Suprapubic skin (tissue), 4 donors: ENCODE measurements around the gene LYPD6B. TPM values are rescaled to one million over a fixed set of nuclear protein-coding genes. Genes with fewer than 3 reads are reported as not detected.

Experiments
- DNase-seq, 2 donors: peaks; one replicate each; pipeline ENCODE4 v3.0.0-alpha.2; 2019; ENCODE audit warnings: low spot score in 2 of 2
- H3K27ac ChIP-seq: fragments of 200-600 bp; sonication (generic); one replicate; pipeline ENCODE4 v1.5.1; 2019
- H3K27me3 ChIP-seq: fragments of 200-600 bp; sonication (generic); one replicate; pipeline ENCODE4 v1.5.1; 2019
- H3K36me3 ChIP-seq: fragments of 200-600 bp; sonication (generic); one replicate; pipeline ENCODE4 v1.5.1; 2019
- H3K4me1 ChIP-seq: fragments of 200-600 bp; sonication (generic); one replicate; pipeline ENCODE4 v1.5.1; 2019
- H3K4me3 ChIP-seq: fragments of 200-600 bp; sonication (generic); one replicate; pipeline ENCODE4 v1.5.1; 2019; ENCODE audit warnings: mild to moderate bottlenecking
- H3K9me3 ChIP-seq: fragments of 200-600 bp; sonication (generic); one replicate; pipeline ENCODE4 v1.5.1; 2019
- EP300 ChIP-seq: sonication (generic); formaldehyde crosslinking; IDR thresholded peaks from one replicate; pipeline ENCODE4 v1.6.1; 2017; ENCODE audit warnings: antibody characterized with exemption
- POLR2A ChIP-seq, 2 donors: fragments of 450-650 bp; IDR thresholded peaks; one replicate each; pipeline ENCODE4 v1.6.1; 2017; ENCODE audit warnings: antibody characterized with exemption in 2 of 2, mild to moderate bottlenecking in 2 of 2, moderate library complexity in 2 of 2
- POLR2AphosphoS5 ChIP-seq, 3 donors: sonication (generic); formaldehyde crosslinking; IDR thresholded peaks; one replicate each; pipeline ENCODE4 v1.6.1; 2017; ENCODE audit warnings: antibody characterized with exemption in 3 of 3
- WGBS: methylation state at CpG from one replicate; pipeline ENCODE4 v1.1.5; 2018; 5-methylcytosine and 5-hydroxymethylcytosine counted together
- total RNA-seq, 4 donors: library from RNA; depleted of rRNA; stranded (reverse); fragments of >200 nt; gene quantifications; one replicate each; pipeline ENCODE4 v1.1.0, GENCODE V29; 2016
- TF ChIP-seq, protein P1 (sequence below), 2 donors: fragments of 200-600 bp in 1 of 2; fragments of 450-650 bp in 1 of 2; sonication (generic) in 1 of 2; IDR thresholded peaks; one replicate each; pipeline ENCODE4 v1.5.1; 2016 to 2019; ENCODE audit warnings: antibody characterized with exemption in 2 of 2, mild to moderate bottlenecking in 1 of 2, moderate library complexity in 1 of 2

Gene LYPD6B
- total RNA-seq, 4 donors from 2014 or later, result 83.7 to 129 (median 97.7) TPM

DNA sequence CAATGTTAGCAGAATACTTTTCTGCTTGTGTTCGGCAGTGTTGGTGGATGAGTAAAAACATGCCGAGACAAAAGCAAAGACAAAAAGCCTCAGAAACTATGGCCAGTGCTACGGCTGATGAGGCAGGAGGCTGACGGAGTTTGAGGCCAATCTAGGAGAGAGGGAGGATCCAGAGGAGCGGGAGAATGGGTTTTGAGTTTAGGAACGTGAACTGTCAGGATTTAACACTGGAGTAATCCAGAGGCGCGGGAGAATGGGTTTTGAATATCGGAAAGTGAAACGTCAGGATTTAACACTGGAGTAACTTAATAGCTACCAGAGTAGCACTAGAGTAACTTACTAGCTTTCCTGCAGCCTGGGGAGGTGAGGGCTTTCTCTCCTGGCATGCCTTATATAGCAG lies 37.4 kb downstream of the LYPD6B start:
- H3K36me3 ChIP-seq, result no peaks in the 10 kb centered on the region
- no peak overlapping the region for H3K27ac ChIP-seq
- H3K4me3 ChIP-seq, result no peak overlapping the region
- no peak for TF ChIP-seq POLR2A (IDR thresholded peaks at IDR 0.05)
- TF ChIP-seq, protein P1, sequence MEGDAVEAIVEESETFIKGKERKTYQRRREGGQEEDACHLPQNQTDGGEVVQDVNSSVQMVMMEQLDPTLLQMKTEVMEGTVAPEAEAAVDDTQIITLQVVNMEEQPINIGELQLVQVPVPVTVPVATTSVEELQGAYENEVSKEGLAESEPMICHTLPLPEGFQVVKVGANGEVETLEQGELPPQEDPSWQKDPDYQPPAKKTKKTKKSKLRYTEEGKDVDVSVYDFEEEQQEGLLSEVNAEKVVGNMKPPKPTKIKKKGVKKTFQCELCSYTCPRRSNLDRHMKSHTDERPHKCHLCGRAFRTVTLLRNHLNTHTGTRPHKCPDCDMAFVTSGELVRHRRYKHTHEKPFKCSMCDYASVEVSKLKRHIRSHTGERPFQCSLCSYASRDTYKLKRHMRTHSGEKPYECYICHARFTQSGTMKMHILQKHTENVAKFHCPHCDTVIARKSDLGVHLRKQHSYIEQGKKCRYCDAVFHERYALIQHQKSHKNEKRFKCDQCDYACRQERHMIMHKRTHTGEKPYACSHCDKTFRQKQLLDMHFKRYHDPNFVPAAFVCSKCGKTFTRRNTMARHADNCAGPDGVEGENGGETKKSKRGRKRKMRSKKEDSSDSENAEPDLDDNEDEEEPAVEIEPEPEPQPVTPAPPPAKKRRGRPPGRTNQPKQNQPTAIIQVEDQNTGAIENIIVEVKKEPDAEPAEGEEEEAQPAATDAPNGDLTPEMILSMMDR (IDR thresholded peaks at IDR 0.05), result no peak
- TF ChIP-seq POLR2AphosphoS5 (IDR thresholded peaks at IDR 0.05), result no peak
- TF ChIP-seq EP300, result no peak
- H3K9me3 ChIP-seq, result no peaks in the 10 kb centered on the region
- peaks cover 19% of the 10 kb centered on the region for H3K4me1 ChIP-seq
- no peaks in the 10 kb centered on the region for H3K27me3 ChIP-seq
- DNase-seq, result no peak
- 55% methylated on average over 10 of the region's 10 CpGs for WGBS

DNA sequence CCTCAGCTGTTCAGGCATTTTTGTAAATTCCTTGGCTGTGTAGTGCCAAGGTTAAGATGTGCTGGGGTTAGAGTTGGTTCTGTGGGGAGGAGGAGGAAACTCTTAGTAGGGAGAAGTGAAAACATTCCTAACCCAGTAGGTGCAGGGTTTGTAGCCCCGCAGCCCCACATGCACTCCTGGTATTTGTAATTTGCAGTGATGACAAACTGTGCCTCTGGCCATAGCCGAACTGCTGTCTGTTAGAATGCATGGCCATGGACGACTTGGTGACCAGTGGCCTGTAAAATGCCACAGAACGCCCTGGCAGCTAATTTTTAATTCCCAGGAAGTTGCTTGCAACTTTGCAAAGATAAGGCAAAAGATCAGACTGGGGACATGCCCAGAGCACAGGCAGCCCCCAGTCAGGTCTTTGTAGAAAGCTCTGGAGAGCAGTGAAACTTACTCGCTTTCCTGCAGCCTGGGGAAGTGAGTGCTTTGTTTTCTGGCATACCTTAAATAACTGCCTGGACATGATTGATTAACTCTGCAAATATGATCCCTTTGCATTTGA lies 38.4 kb downstream of the LYPD6B start:
- Histone ChIP-seq H3K27me3 (no peaks in the 10 kb centered on the region), H3K4me1 (peaks cover 21% of the 10 kb centered on the region), H3K27ac (no peak overlapping the region), H3K36me3 (no peaks in the 10 kb centered on the region), H3K9me3 (no peaks in the 10 kb centered on the region), H3K4me3 (no peak overlapping the region)
- WGBS, result 77% methylated on average over 5 of the region's 5 CpGs
- DNase-seq, result no peak
- TF ChIP-seq POLR2AphosphoS5 (IDR thresholded peaks at IDR 0.05) (no peak), POLR2A (IDR thresholded peaks at IDR 0.05) (no peak), EP300 (no peak)
- TF ChIP-seq, protein P1 (IDR thresholded peaks at IDR 0.05), result no peak

DNA sequence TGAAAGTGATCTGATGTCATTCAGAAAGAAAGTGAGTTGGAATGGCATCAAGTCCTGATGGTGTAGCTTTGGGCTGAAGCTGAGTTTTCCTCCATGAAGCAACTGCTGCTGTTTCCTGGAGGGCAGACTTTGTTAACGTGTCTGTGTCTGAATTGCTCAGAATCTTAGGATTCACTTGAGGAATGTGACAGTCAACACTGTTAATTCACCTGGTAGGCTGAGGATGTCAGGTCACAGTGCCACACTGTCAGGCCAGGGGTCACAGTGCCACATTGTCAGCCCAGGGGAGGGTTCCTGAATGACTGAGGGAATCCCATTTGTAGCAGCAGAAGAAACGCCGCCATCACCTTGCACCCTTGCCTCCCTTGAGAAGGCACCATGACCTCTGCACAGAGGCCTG lies 39.4 kb downstream of the LYPD6B start:
- peaks cover 21% of the 10 kb centered on the region for H3K4me1 ChIP-seq
- H3K4me3 ChIP-seq, result no peak overlapping the region
- H3K27ac ChIP-seq, result no peak overlapping the region
- WGBS, result 77% methylated on average over 3 of the region's 3 CpGs
- no peak for TF ChIP-seq EP300
- no peak for TF ChIP-seq POLR2AphosphoS5 (IDR thresholded peaks at IDR 0.05)
- TF ChIP-seq, protein P1 (IDR thresholded peaks at IDR 0.05), result no peak
- no peak for TF ChIP-seq POLR2A (IDR thresholded peaks at IDR 0.05)
- H3K27me3 ChIP-seq, result no peaks in the 10 kb centered on the region
- H3K9me3 ChIP-seq, result no peaks in the 10 kb centered on the region
- no peak for DNase-seq
- H3K36me3 ChIP-seq, result no peaks in the 10 kb centered on the region

DNA sequence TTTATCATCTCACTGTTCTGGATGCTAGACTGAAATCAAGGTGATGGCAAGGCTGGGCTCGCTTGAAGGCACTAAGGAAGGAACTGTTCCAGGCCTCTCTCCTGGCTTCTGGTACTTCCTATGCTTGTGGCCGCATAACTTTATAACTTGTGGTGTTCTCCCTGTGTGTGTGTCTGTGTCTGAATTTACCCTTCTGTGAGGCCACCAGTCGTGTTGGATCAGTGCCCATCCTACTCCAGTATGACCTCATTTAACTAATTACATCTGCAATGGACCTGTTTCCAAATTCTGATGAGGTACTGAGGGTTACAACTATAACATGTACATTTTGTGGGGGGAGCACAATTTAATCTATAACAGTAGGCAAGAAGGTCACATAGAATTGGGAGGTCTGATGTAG lies 41.6 kb downstream of the LYPD6B start:
- DNase-seq, result no peak
- Histone ChIP-seq H3K27me3 (no peaks in the 10 kb centered on the region), H3K4me1 (peaks cover 14% of the 10 kb centered on the region), H3K4me3 (no peak overlapping the region), H3K36me3 (no peaks in the 10 kb centered on the region), H3K9me3 (no peaks in the 10 kb centered on the region), H3K27ac (no peak overlapping the region)
- TF ChIP-seq, protein P1 (IDR thresholded peaks at IDR 0.05), result no peak
- TF ChIP-seq EP300 (no peak), POLR2A (IDR thresholded peaks at IDR 0.05) (no peak), POLR2AphosphoS5 (IDR thresholded peaks at IDR 0.05) (no peak)
- 41% methylated on average over 3 of the region's 3 CpGs for WGBS

DNA sequence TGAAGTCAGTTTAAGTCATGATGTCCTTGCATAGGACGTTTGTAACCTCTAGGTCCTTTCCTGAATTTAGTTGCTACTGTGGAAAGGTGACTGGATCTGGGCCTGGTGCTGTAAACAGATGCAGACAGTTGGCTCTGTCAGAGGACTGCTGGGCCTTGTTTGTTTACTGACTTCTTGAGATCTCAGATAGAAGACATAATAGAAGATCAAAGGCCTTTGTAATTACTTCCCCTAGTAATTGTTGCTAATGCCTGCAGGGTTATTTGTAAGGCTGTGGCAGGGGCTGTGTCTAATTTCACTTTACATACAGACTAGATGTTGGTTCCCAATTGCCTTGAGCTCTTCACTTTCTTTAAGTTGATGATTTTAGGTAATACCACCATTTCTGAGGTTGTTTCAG lies 42.5 kb downstream of the LYPD6B start:
- DNase-seq, result no peak
- Histone ChIP-seq H3K9me3 (no peaks in the 10 kb centered on the region), H3K36me3 (no peaks in the 10 kb centered on the region), H3K27me3 (no peaks in the 10 kb centered on the region), H3K4me1 (peaks cover 11% of the 10 kb centered on the region), H3K4me3 (no peak overlapping the region), H3K27ac (no peak overlapping the region)
- WGBS, result 54% methylated on average over 1 of the region's 1 CpG
- no peak for TF ChIP-seq POLR2AphosphoS5 (IDR thresholded peaks at IDR 0.05)
- no peak for TF ChIP-seq EP300
- no peak for TF ChIP-seq POLR2A (IDR thresholded peaks at IDR 0.05)
- TF ChIP-seq, protein P1 (IDR thresholded peaks at IDR 0.05), result no peak
